Activated CD8-positive, alpha-beta T cell treated with anti-CD3 and anti-CD28 coated beads for 36 hours (primary cell): ENCODE measurements around the gene ALKBH4. TPM values are rescaled to one million over a fixed set of nuclear protein-coding genes. Genes with fewer than 3 reads are reported as not detected.
A peak's percentile ranks its signal among the peaks of the same experiment; 100 is the strongest.

Experiments used
- ATAC-seq: fragments of 200-7000 bp; cut with Tn5 transposase; one replicate; pipeline ENCODE4 v1.10.0; 2021; ENCODE audit warnings: mild to moderate bottlenecking, moderate library complexity
- CTCF ChIA-PET: fragments of 350-600 bp; sonication (Branson Sonifier 250); formaldehyde crosslinking; loops from one replicate; lab custom pipeline; 2021; ENCODE audit warnings: antibody characterized with exemption; lab: Charles Lee
- POLR2A ChIA-PET: fragments of 350-600 bp; sonication (Branson Sonifier 250); formaldehyde crosslinking; loops from one replicate; lab custom pipeline; 2021; ENCODE audit warnings: antibody characterized with exemption; lab: Charles Lee
- DNase-seq: peaks from one replicate; pipeline ENCODE4 v3.0.0-alpha.2; 2020
- H3K27ac Mint-ChIP-seq: one replicate; pipeline ENCODE4 v1.8.0; 2021; ENCODE audit warnings: mild to moderate bottlenecking, mixed read lengths
- H3K27me3 Mint-ChIP-seq: one replicate; pipeline ENCODE4 v1.8.0; 2021; ENCODE audit warnings: mixed read lengths
- H3K36me3 Mint-ChIP-seq: one replicate; pipeline ENCODE4 v1.8.0; 2021; ENCODE audit warnings: low read depth, mixed read lengths
- H3K4me1 Mint-ChIP-seq: one replicate; pipeline ENCODE4 v1.8.0; 2021; ENCODE audit warnings: low read depth, mixed read lengths
- H3K4me3 Mint-ChIP-seq: one replicate; pipeline ENCODE4 v1.8.0; 2021; ENCODE audit warnings: mild to moderate bottlenecking, moderate library complexity, mixed read lengths
- H3K9me3 Mint-ChIP-seq: one replicate; pipeline ENCODE4 v1.8.0; 2021; ENCODE audit warnings: mixed read lengths
- CTCF ChIP-seq: fragments of 200-600 bp; IDR thresholded peaks from one replicate; pipeline ENCODE4 v1.8.0; 2022; ENCODE audit warnings: antibody characterized with exemption, mild to moderate bottlenecking
- intact Hi-C: fragments of 100-400 bp; cut with micrococcal nuclease; formaldehyde crosslinking; loops from one replicate; pipeline ENCODE4 v1.10.0; 2022
- total RNA-seq, 2 experiments: library from RNA; stranded (reverse); gene quantifications; one replicate each; pipeline ENCODE4 v1.2.3, GENCODE V29; 2021

Gene ALKBH4
- total RNA-seq, 2 experiments from 2014 or later = 6.0 to 6.9 TPM

- ChIA-PET CTCF (interaction anchor here (1.2 to 2.6 kb wide), 5 partner anchors 16 to 54 kb away, joined by 3 to 9 read pairs (median 6); partner anchors contain the start of gene ORAI2), POLR2A (interaction anchor here (0.8 to 3.5 kb wide), 3 partner anchors 12 to 70 kb away, joined by 4 to 17 read pairs (median 11); partner anchors contain the start of gene PRKRIP1)
- intact Hi-C loops = no loop called here
- no peaks in the 10 kb centered on the region for H3K9me3 Mint-ChIP-seq
- peaks cover 4% of the 10 kb centered on the region for H3K36me3 Mint-ChIP-seq
- H3K27ac Mint-ChIP-seq = no peak overlapping the region
- peaks cover 26% of the 10 kb centered on the region for H3K4me1 Mint-ChIP-seq
- DNase-seq (no peak), ATAC-seq (no peak)
- H3K4me3 Mint-ChIP-seq = peak overlapping the region; percentile 94
- H3K27me3 Mint-ChIP-seq = no peaks in the 10 kb centered on the region
- no peak for TF ChIP-seq CTCF
Observed at GRCh38 chr7:102466097-102466496, 1.4 kb upstream of the ALKBH4 start.

- CTCF ChIA-PET = interaction anchor here (0.7 to 2.1 kb wide), 6 partner anchors 29 to 68 kb away, joined by 3 to 8 read pairs (median 3); partner anchors contain the start of gene PRKRIP1
- peak; percentile 1 for ATAC-seq
Observed at GRCh38 chr7:102463841-102464576, 654 bp downstream of the ALKBH4 start.

GRCh38 chr7:102460467-102460866, 4.2 kb downstream of the ALKBH4 start:
- Mint-ChIP-seq H3K4me3 (no peak overlapping the region), H3K36me3 (peaks cover 4% of the 10 kb centered on the region), H3K9me3 (no peaks in the 10 kb centered on the region), H3K4me1 (peaks cover 17% of the 10 kb centered on the region), H3K27me3 (no peaks in the 10 kb centered on the region), H3K27ac (no peak overlapping the region)
- DNase-seq (no peak), ATAC-seq (no peak)
- ChIA-PET CTCF (interaction anchor here (0.8 kb wide), 1 partner anchor 48 kb away, joined by 3 read pairs; no protein-coding TSS in a partner anchor), POLR2A (no interaction called here)
- no peak for TF ChIP-seq CTCF
- intact Hi-C loops = loop anchor here (5.0 kb wide), 1 partner anchor 48 kb away; no protein-coding TSS in a partner anchor

More at GRCh38 chr7:102463841-102464576, 654 bp downstream of the ALKBH4 start:
- no peak for TF ChIP-seq CTCF
- Mint-ChIP-seq H3K27me3 (no peaks in the 10 kb centered on the region), H3K4me3 (peak overlapping the region; percentile 94), H3K36me3 (peaks cover 4% of the 10 kb centered on the region), H3K9me3 (no peaks in the 10 kb centered on the region), H3K4me1 (peaks cover 30% of the 10 kb centered on the region), H3K27ac (peak overlapping the region; percentile 86)
- DNase-seq = peak; percentile 29
- intact Hi-C loops = loop anchor here (5.0 kb wide), 1 partner anchor 52 kb away; no protein-coding TSS in a partner anchor
- POLR2A ChIA-PET = interaction anchor here (0.5 to 3.5 kb wide), 10 partner anchors 10 to 176 kb away, joined by 3 to 17 read pairs (median 3); partner anchors contain the start of gene PRKRIP1

- DNase-seq (no peak), ATAC-seq (no peak)
- H3K27me3 Mint-ChIP-seq = no peaks in the 10 kb centered on the region
- ChIA-PET POLR2A (interaction anchor here (0.6 to 0.7 kb wide), 2 partner anchors 15 to 1486 kb away, joined by 3 read pairs; no protein-coding TSS in a partner anchor), CTCF (no interaction called here)
- intact Hi-C loops = loop anchor here (10.0 kb wide), 1 partner anchor 175 kb away; the partner anchor contains the start of gene SH2B2
- H3K27ac Mint-ChIP-seq = no peak overlapping the region
- TF ChIP-seq CTCF = no peak
- peaks cover 17% of the 10 kb centered on the region for H3K4me1 Mint-ChIP-seq
- H3K36me3 Mint-ChIP-seq = peaks cover 4% of the 10 kb centered on the region
- H3K4me3 Mint-ChIP-seq = no peak overlapping the region
- H3K9me3 Mint-ChIP-seq = no peaks in the 10 kb centered on the region
Observed at GRCh38 chr7:102459221-102459844, 5.3 kb downstream of the ALKBH4 start.
